Measurements from ENCODE around the gene CIP2A. TPM values are rescaled to one million over a fixed set of nuclear protein-coding genes. Genes with fewer than 3 reads are reported as not detected.

The CIP2A gene
- total RNA-seq, 1 experiment from 2014 or later: 34.2 TPM

GRCh38 chr3:108511055-108511454, 78.2 kb downstream of the CIP2A start:
- H3K79me1 ChIP-seq (ENCODE audit: insufficient read depth, low read depth, low read length, poor library complexity, severe bottlenecking): no peaks in the 10 kb centered on the region
- Mint-ChIP-seq H3K36me3 (ENCODE audit: insufficient read depth in 1 of 3, low read depth in 3 of 3) (no peaks in the 10 kb centered on the region), H3K27me3 (ENCODE audit: low read depth) (no peaks in the 10 kb centered on the region), H3K4me1 (peaks cover 7 to 9% of the 10 kb centered on the region in 2 experiments; a peak in 3 of 4 replicates), H3K27ac (no peak overlapping the region; a peak in 1 of 7 replicates), H3K4me3 (no peak overlapping the region), H3K9me3 (no peaks in the 10 kb centered on the region)
- H3K27me3 ChIP-seq (ENCODE audit: insufficient read depth, low read length): no peaks in the 10 kb centered on the region
- no peak overlapping the region for H2BK15ac ChIP-seq (ENCODE audit: low read depth, low read length)
- no peaks in the 10 kb centered on the region for H3K23me2 ChIP-seq (ENCODE audit: insufficient read length, low read depth, low read length, poor library complexity, severe bottlenecking)
- no peak overlapping the region for H3K56ac ChIP-seq (ENCODE audit: insufficient read length, low read depth, low read length)
- WGBS (ENCODE audit: extremely low coverage, insufficient read length, low lambda C conversion rate): no CpG with 5 or more reads among the region's 4 CpGs
- no peaks in the 10 kb centered on the region for H3K9me3 ChIP-seq (ENCODE audit: control insufficient read depth, low read depth, low read length)
- no peak overlapping the region for H2BK12ac ChIP-seq (ENCODE audit: insufficient read length, low read depth, low read length)
- H3K4me1 ChIP-seq (ENCODE audit: insufficient read depth, low read length): no peaks in the 10 kb centered on the region; the same call in 1 of the 2 replicates
- no peak overlapping the region for H4K8ac ChIP-seq (replicated peaks; ENCODE audit: insufficient read length, low read depth, low read length)
- no peak overlapping the region for H2AK5ac ChIP-seq (ENCODE audit: insufficient read length, low read length)
- no peaks in the 10 kb centered on the region for H4K20me1 ChIP-seq (ENCODE audit: control insufficient read depth, insufficient read depth, insufficient read length)
- no peak overlapping the region for H2AFZ ChIP-seq (ENCODE audit: low read length)
- H2BK5ac ChIP-seq (ENCODE audit: insufficient read length, low read length): no peak overlapping the region
- no peak overlapping the region for H2BK120ac ChIP-seq (ENCODE audit: low read depth, low read length, poor library complexity, severe bottlenecking)
- H4K5ac ChIP-seq (ENCODE audit: insufficient read length, low read depth, low read length): no peak overlapping the region
- no peak overlapping the region for H3K4me2 ChIP-seq (ENCODE audit: insufficient read depth, insufficient read length, low read length)
- H3K79me2 ChIP-seq (ENCODE audit: insufficient read depth, low read length): no peaks in the 10 kb centered on the region
- TF ChIP-seq CTCF (conservative IDR thresholded peaks at IDR 0.05): no peak
- H2BK20ac ChIP-seq (ENCODE audit: low read depth, low read length, poor library complexity, severe bottlenecking): no peak overlapping the region
- no peak overlapping the region for H3K14ac ChIP-seq (ENCODE audit: insufficient read depth, low read length)
- H3K18ac ChIP-seq (ENCODE audit: insufficient read length, low read depth, low read length): no peak overlapping the region
- H3T11ph ChIP-seq (ENCODE audit: low read length): no peak overlapping the region
- no peak overlapping the region for H4K91ac ChIP-seq (ENCODE audit: insufficient read length, low read depth, low read length)
- H3K27ac ChIP-seq (ENCODE audit: insufficient read length, low read depth, low read length): no peak overlapping the region
- H3K23ac ChIP-seq (ENCODE audit: insufficient read length, low read depth, low read length): no peak overlapping the region
- H3K4ac ChIP-seq (ENCODE audit: low read depth, low read length): no peak overlapping the region
- H3K9ac ChIP-seq (ENCODE audit: extremely low read depth, insufficient read length, low read length): no peak overlapping the region
- DNase-seq: no peak
